Endothelial cell of coronary artery (primary cell): ENCODE results near the gene ACOX1. TPM values are rescaled to one million over a fixed set of nuclear protein-coding genes. Genes with fewer than 3 reads are reported as not detected.

ENCODE experiments used
- total RNA-seq: library from RNA; depleted of rRNA; stranded (reverse); fragments of >200 nt; gene quantifications from 2 replicates; pipeline ENCODE4 v1.2.3, GENCODE V29; 2014

The ACOX1 gene
- total RNA-seq: 58.5 and 67.3 TPM in 2 replicates

DNA sequence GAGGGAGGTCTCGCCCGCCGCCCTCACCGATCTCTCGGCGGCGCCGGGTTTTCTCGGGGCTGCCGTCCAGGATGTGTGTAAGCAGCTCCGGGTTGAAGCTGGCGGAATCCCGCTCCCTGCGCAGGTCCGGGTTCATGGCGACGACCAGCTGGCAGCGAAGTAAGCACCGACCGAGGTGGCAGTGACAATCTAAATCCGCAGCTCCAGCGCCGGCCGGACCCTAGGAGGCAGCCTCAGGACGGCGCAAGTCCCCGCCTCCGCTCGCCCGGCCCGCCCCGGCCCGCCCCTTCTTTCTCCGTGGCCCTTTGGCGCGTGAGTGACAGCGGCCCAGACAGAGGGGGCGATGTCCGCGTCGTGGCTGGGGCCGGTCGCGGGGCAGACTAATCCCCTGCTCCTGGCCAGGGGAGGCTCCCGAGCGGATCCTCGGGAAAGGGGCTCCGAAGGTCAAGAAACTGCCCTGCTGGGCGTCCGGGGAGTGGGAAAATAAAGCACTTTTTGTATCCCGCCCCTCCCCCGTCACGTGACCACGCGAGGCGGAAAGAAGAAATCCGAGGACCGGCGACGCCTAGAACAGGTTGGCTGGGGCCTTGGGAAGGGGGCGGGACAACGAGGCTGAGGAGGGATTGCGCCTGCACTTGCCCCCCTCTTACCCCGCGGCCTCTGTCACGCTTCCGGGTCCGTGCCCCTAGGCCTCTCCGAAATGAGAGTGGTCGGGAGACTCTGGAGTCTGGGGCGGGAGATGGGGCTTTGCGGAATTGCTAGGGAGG lies at the start of gene ACOX1, which contains the start of gene TEN1:
TSS of gene ACOX1 (minus strand) at position 229 of the 767 bp plus-strand sequence. CDS start at position 136, 93 bp downstream.
TSS of gene TEN1 (plus strand) at position 303 of the 767 bp plus-strand sequence. CDS start 6,953 bp downstream, outside the sequence.

GRCh38 chr17:76027159-76027839 lies 48.3 kb upstream of the ACOX1 start, which contains the start of gene EVPL:
EVPL (minus strand) TSS chr17:76027306; CDS start chr17:76027198, 108 bp downstream.

DNA sequence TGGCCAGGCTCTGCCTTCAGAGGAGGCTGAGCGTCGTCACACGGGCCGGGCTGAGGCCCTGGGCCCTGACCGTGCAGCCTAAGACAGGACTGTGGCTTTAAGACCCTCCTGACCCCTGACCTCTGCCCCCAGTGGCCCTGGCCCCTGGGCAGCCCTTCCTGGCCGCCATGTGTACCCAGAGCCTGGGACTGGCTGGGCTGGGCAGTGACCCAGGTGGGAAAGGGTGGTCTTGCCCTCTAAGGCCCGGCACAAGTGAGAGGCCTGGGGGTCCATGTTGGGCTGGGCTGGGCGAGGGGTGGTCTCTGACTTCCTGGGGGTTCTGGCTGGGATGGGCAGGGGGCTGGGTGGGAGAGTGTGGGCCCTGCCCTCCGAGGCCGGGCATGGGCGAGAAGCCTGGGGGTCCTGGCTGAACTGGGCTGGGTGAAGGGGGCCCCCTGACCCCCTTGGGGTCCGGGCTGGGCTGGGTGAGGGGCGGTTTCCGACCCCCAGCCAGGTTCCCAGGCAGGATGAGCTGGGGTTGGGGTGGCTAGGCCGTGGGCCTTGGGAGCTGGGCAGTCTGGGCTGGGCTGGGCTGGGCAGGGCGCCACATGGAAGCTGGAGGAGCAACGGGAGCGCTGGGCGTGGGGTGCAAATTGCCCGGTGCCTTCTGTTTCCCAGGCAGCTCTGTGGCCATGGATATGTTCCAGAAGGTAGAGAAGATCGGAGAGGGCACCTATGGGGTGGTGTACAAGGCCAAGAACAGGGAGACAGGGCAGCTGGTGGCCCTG lies 22.0 kb upstream of the ACOX1 start, which contains the start of gene CDK3:
TSS of gene CDK3 (plus strand) at position 101 of the 767 bp plus-strand sequence. CDS start at position 672, 571 bp downstream.

GRCh38 chr17:75940727-75941441 lies 38.1 kb downstream of the ACOX1 start, which contains the start of gene FBF1:
FBF1 (minus strand) TSS chr17:75941042; CDS start chr17:75938149, 2,893 bp downstream.

GRCh38 chr17:75904749-75905521 lies 74.0 kb downstream of the ACOX1 start, which contains the start of gene MRPL38:
MRPL38 (minus strand) TSS chr17:75904884; CDS start chr17:75904875, 9 bp downstream.

GRCh38 chr17:75896415-75897159 lies 82.4 kb downstream of the ACOX1 start, which contains the start of gene TRIM65:
TRIM65 (minus strand) TSS chr17:75896951; CDS start chr17:75896937, 14 bp downstream.

Other genes with a start within 250 kb of the ACOX1 start
- 83.8 and 87.3 TPM in 2 replicates for gene GALK1, start 214.0 kb downstream of the ACOX1 start, total RNA-seq
- gene UNK, start 194.4 kb downstream of the ACOX1 start, total RNA-seq: 9.3 and 14.5 TPM in 2 replicates
- gene UNC13D, start 134.8 kb downstream of the ACOX1 start, total RNA-seq: 3.4 TPM in 2 replicates
- gene WBP2, start 123.8 kb downstream of the ACOX1 start, total RNA-seq: 15.9 and 17.6 TPM in 2 replicates
- 33.8 and 34.9 TPM in 2 replicates for gene TRIM47, start 100.6 kb downstream of the ACOX1 start, total RNA-seq
- gene TRIM65, start 82.2 kb downstream of the ACOX1 start, total RNA-seq: 20.1 and 22.3 TPM in 2 replicates
- gene MRPL38, start 74.3 kb downstream of the ACOX1 start, total RNA-seq: 30.1 and 34.8 TPM in 2 replicates
- 6.9 and 8.4 TPM in 2 replicates for gene FBF1, start 38.1 kb downstream of the ACOX1 start, total RNA-seq
- 12.0 and 22.2 TPM in 2 replicates for gene TEN1, start 74 bp upstream of the ACOX1 start, total RNA-seq
- 0.45 and 2.0 TPM in 2 replicates for gene CDK3, start 21.7 kb upstream of the ACOX1 start, total RNA-seq
- not detected in 2 replicates for gene EVPL, start 48.1 kb upstream of the ACOX1 start, total RNA-seq
- 31.9 and 36.6 TPM in 2 replicates for gene SRP68, start 93.4 kb upstream of the ACOX1 start, total RNA-seq
- not detected in 2 replicates for gene GALR2, start 95.6 kb upstream of the ACOX1 start, total RNA-seq
- gene ZACN, start 100.0 kb upstream of the ACOX1 start, total RNA-seq: not detected in 2 replicates
- 73.9 and 78.0 TPM in 2 replicates for gene EXOC7, start 124.6 kb upstream of the ACOX1 start, total RNA-seq
- not detected in 2 replicates for gene FOXJ1, start 162.1 kb upstream of the ACOX1 start, total RNA-seq